SH-SY5Y (cell line): Measurements from ENCODE around the gene CGB8.

Experiments used
- GATA2 ChIP-seq: IDR thresholded peaks from 2 replicates; pipeline ENCODE4 v1.6.1; 2011; ENCODE audit warnings: mild to moderate bottlenecking, low read depth, low read length
- GATA3 ChIP-seq: IDR thresholded peaks from 2 replicates; pipeline ENCODE4 v1.6.1; 2011; ENCODE audit warnings: low read depth, mild to moderate bottlenecking, low read length, moderate library complexity

DNA sequence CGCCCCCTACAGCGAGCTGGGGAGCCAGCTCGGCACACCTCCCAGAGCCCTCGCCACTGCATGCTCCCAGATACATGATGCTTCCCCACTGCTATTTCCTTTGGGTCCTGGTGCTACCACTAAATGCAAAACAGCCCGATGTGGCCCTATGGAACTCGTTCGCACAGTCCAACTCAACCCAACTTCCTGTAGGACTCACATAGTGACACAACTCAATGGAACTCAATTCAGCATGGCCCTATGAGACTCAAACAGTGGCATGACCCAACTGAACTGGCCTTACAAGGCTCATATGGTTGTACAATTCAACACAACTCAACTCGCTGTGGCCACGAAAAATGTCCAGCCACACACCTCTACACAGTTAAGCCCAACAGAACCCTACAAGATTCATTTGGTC, 20.1 kb upstream of the CGB8 start:
- TF ChIP-seq GATA2 (no peak), GATA3 (no peak)
